GM19372 (cell line): Measurements from ENCODE around the gene MRPS2.

ENCODE experiments used
- ATAC-seq: cut with Tn5 transposase; IDR thresholded peaks from one replicate; pipeline ENCODE4 v1.9.1; 2021; ENCODE audit warnings: mild to moderate bottlenecking, low read depth, moderate library complexity; ENCODE audit not compliant: unreplicated experiment

The MRPS2 gene

GRCh38 chr9:135480071-135480939 lies 20.2 kb upstream of the MRPS2 start:
- no peak for ATAC-seq

DNA sequence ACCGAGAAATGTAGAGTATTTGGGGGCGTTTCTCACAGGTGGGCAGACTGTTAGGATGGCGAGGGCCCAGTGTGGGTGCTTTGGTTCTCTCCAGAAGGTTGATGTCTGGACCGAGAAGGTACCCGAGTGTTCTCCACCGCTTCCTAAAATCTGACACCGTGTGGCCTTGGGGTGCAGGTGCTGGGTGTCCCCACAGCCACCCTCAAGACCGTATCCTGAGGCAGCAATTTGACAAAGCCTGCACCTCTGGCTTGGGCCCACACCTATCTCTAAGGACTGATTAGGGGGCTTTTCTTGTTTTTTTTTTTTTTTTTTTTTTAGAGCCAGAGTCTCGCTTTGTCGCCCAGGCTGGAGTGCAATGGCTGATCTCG lies 19.6 kb upstream of the MRPS2 start:
- ATAC-seq, result no peak

GRCh38 chr9:135482015-135482754 lies 18.3 kb upstream of the MRPS2 start:
- ATAC-seq, result no peak

DNA sequence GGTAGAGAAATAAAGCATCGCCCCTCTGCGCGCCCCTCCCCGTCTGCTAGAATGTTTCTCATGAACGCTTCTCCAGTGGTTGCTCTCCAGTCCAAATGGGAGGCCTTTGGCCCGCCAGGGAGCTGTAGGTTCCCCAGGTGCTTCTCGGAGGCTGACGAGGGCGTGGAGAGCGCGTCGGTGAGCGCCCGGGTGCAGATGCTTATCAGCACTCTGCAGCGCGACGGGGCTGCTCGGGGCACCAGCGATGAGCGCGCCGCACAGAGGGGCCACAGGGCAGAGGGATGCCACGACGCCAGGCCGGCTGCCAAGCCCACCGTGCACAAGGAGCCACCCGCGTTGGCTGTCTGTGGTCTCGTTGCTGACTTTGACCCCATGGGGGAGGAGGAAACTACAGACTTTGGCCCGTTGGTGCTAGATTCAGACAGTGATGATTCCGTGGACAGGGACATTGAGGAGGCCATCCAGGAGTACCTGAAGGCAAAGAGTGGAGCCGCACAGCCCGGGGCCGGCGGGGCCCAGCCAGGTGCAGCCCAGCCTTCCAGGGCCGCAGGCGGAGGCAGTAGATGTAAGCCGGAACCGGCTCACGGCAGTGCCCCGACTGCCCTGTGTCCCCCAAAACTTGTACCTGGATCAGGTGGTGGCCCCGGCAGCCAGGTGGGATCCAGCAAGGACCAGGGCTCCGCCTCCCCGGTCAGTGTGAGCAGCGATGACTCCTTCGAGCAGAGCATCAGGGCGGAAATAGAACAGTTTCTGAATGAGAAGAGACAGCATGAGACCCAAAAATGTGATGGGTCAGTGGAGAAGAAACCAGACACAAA lies 15.8 kb upstream of the MRPS2 start:
- ATAC-seq, result no peak

DNA sequence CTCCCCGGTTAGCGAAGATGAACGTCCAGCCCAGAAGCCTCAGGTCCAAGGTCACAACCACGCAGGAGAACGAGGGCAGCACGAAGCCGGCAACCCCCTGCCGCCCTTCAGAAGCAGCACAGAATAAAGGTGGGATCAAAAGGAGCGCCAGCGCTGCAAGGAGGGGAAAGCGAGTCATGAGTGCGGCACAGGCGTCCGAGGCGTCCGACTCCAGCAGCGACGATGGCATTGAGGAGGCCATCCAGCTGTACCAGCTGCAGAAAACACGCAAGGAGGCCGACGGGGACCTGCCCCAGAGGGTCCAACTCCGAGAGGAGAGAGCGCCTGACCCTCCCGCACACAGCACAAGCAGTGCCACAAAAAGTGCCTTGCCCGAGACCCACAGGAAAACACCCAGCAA lies 15.1 kb upstream of the MRPS2 start:
- ATAC-seq, result no peak

DNA sequence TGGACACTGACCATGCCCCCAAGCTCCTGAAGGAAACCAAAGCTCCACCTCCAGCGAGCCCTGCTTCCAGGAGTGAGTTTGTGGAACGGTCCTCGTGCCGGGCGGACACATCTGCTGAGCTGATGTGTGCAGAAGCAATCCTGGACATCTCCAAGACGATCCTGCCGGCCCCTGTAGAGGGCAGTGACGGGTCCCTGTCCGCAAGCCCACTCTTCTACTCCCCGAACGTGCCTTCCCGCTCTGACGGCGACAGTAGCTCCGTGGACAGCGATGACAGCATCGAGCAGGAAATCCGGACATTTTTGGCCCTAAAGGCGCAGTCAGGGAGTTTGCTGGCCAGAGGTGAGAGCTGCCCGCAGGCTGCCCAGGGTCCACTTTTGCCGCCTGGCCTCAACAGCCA lies 14.7 kb upstream of the MRPS2 start:
- no peak for ATAC-seq

GRCh38 chr9:135486267-135487065 lies 14.0 kb upstream of the MRPS2 start:
- no peak for ATAC-seq

- ATAC-seq, result no peak
Measured at GRCh38 chr9:135487281-135488012, 13.0 kb upstream of the MRPS2 start.

DNA sequence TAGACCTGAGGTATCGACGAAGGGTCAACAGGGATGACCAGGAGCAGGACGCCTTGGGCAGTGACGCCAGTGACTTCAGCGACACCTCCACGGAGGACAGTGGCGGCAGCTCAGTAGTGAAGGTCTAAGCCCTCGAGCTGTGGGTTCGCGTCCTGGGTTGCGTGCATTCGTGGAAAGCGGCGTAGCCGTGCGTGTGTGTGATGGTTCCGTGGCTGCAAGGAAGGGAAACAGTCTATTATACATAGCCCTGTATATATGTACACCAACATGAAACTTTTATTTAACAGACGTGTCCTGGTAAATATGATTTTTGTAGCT lies 12.5 kb upstream of the MRPS2 start:
- no peak for ATAC-seq

GRCh38 chr9:135488527-135488926 lies 12.0 kb upstream of the MRPS2 start:
- ATAC-seq, result no peak

DNA sequence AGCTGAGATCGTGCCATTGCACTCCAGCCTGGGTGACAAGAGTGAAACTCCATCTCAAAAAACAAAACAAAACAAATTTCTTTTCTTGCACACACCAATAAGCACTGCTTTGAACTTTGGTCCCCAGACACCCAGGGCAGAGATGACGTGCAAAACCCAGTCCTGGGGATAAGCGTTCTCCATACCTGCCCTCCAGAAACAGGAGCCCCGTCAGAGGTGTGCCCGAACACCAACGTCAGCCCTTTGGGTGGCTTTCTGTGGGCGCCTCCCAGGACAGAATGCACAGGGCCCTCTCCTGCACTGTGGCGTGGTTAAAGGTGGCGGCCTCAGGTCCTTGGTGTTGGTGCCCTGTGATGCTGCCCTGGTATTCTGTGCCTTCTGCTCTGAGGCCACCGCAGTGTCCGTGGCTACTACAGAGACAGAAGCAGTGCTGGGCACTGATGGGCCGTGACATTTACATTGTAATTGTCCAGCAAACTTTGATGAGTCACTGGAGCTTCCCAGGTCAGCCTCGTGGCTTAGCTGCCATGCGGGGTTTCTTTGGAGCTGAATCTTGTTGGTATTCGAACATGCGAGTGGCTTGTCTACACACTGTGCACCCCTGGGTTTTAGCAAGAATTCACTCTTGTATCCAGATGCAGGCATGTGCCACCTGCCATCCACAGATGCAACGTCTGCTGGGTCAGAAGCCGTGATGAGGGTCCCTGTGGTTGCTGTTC lies 11.1 kb upstream of the MRPS2 start:
- ATAC-seq, result no peak

DNA sequence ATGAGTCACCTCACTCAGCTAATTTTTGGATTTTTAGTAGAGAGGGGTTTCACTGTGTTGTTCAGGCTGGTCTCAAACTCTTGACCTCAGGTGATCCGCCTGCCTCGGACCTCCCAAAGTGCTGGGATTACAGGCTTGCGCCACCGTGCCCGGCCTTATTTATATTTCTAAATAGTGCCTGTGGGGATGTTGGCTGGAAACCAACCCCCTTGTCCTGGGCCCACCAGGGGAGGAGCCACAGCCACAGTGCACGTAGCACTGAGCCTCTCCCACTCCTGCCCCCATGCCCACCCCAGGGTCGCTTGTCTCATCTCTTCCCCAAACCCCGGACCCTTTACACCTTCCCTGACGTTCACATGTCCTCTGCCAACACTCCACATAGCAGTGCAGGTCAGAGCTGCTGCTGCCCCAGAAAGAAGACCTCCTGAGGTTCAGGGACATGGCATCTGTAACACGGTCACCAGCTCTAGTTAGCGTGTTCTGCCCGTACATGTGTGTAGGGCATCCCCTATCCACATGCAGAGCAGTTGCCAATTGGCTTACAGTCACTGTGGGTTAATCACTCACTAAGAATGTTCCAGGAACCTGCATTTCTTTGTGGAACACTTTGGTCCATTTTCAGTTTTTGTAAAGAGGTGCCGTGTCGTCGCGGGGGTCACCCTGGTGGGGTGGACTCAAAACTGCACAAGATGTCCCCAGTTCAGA lies 10.2 kb upstream of the MRPS2 start:
- ATAC-seq, result no peak

DNA sequence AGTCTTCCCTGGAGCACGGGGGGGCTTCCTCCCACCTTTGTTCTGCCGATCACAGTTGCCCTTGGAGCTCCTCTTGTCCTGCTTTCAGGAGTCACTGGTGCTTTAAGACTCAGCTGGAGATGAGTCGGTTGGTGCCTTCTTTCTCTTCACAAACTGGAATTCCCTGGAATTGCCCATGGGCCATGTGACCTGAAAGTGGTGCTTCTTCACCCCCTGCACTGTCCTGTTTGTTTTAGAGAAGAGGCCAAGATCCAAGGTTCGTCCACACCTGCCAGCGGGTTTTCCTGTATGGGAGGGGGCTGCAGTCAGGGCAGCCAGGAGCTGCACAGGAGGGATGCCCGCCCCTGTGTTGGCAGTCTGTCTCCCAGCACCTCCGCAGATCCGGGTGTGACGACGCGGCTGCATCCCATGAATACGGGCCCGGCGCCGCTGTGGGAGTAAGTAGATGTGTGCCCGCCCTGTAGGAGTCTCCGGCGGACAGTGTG lies 9.5 kb upstream of the MRPS2 start:
- ATAC-seq, result no peak

GRCh38 chr9:135491764-135492163 lies 8.7 kb upstream of the MRPS2 start:
- ATAC-seq, result no peak

DNA sequence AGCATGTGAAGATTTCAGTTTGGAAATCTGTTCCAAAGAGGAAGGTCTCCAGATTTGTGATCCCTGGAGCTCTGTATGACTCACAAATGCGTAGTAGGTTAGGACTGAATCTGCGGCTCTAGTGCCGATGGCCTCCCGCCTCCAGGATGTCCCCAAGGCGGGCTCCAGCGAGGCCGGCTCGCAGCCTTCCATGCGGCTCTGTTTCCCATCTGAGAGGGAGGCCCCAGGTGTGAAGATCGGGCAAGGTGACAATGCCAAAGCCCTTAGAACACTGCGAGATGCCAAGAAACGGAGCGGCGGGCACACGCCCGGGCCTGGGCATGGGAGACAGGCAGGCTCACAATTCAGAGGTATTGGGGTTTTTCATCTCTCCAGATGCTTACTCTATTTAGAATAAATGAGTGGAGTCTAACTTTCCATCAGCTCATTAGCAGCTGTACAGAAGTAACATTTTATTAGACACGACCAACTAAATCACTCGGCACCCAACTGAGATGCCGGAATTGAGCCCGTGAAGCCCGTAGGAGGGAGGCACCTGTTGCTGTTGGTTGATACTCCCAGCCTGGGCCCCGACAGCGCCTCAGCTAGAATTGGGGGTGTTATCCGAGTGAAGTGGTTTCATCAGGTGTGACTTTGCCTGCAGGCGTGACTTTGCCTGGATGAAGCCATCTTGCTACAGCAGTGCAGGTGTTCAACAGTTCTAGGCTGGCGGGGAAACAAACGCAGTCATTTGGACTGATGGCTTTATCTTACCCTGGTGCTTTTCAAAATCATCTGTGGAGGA lies 7.4 kb upstream of the MRPS2 start:
- ATAC-seq, result no peak

DNA sequence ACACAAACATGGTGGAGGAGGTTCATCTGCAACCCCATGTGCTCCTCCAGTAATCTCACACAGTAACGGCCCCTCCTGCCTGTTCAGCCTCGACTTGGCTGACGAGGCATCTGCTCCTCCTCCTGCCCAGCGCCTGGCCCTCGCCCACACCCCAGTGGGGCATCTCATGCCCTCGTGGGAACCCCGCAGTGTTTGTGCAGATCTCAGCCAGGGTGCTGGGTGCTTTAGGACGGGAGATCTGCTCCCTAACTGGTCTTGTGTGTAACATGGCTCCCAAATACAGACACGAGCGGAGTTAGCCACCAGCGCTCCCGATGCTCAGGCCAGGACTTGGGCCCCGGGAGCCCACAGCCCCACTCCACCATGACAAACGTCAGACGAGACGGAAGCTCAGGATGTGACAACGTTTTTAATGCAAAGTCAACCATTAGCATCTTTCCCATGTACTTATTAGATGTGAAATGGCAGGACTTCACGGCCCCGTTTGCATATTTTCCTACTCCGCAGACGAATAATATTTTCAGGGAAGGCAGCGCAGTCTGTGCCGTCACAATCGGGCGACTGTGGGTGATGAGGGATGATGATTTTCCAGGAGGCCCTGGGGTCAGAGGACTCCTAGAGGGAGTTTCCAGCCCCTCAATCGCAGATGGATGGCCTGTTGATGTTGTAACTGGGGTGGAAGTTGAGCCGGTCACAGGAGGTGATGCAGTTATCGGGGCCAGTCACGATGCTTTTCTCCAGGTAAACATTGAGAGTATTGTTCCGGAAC lies 5.5 kb upstream of the MRPS2 start:
- no peak for ATAC-seq
